HepG2 (cell line): ENCODE data around the gene SLC25A11. TPM values are rescaled to one million over a fixed set of nuclear protein-coding genes. Genes with fewer than 3 reads are reported as not detected.

ENCODE experiments used
- AHR ChIP-seq: IDR thresholded peaks from 2 replicates; pipeline ENCODE4 v1.6.1; 2018; ENCODE audit warnings: missing genetic modification reagents, missing compliant biosample characterization
- CEBPB ChIP-seq: IDR thresholded peaks from 2 replicates; pipeline ENCODE4 v1.6.1; 2011; ENCODE audit warnings: low read depth, low read length, improper control_type of control experiment, borderline replicate concordance
- GTF2F1 ChIP-seq: fragments of 150-350 bp; IDR thresholded peaks from 2 replicates; pipeline ENCODE4 v1.6.1; 2014; ENCODE audit warnings: low read length
- HIVEP1 ChIP-seq: sonication (generic); formaldehyde crosslinking; IDR thresholded peaks from 2 replicates; pipeline ENCODE4 v1.4.0; 2020; ENCODE audit warnings: mild to moderate bottlenecking, missing genetic modification reagents
- ONECUT2 ChIP-seq: sonication (generic); formaldehyde crosslinking; IDR thresholded peaks from 2 replicates; pipeline ENCODE4 v1.4.0; 2020; ENCODE audit warnings: missing genetic modification reagents
- PCBP2 ChIP-seq: fragments of 200-400 bp; formaldehyde crosslinking; optimal IDR thresholded peaks from 2 replicates; pipeline ENCODE3; 2018; ENCODE audit warnings: low read length, low read depth; ENCODE audit not compliant: poor library complexity, severe bottlenecking
- UBTF ChIP-seq: sonication (generic); formaldehyde crosslinking; IDR thresholded peaks from 2 replicates; pipeline ENCODE4 v1.4.0; 2020; ENCODE audit warnings: mild to moderate bottlenecking, missing genetic modification reagents
- ZNF264 ChIP-seq: sonication (generic); formaldehyde crosslinking; IDR thresholded peaks from 2 replicates; pipeline ENCODE4 v1.4.0; 2020; ENCODE audit warnings: missing genetic modification reagents
- ZNF580 ChIP-seq: IDR thresholded peaks from 2 replicates; pipeline ENCODE4 v1.6.1; 2016; ENCODE audit warnings: low read depth, borderline replicate concordance
- polyA plus RNA-seq, 8 experiments: library from polyadenylated mRNA; depleted of rRNA in 3 of 8; stranded (reverse) in 7 of 8; unstranded in 1 of 8; fragments of >200 nt; fragmentation: Illumina TruSeq in 4 of 8; extraction: Trizol in 4 of 8; gene quantifications; 2 replicates each; pipeline versions ENCODE4 v1.2.1 to v1.2.3, GENCODE V29; 2011 to 2016; ENCODE audit warnings: low read depth in 4 of 8, missing spikeins in 1 of 8, mixed read lengths in 1 of 8; ENCODE audit not compliant: insufficient read depth in 1 of 8
- total RNA-seq, 5 experiments: library from RNA; depleted of rRNA; stranded (reverse); fragments of >200 nt; fragmentation: Illumina TruSeq; extraction: Trizol; gene quantifications; 2 replicates each; pipeline ENCODE4 v1.2.3, GENCODE V29; 2016; ENCODE audit warnings: low read depth in 1 of 5
- TF ChIP-seq, protein P1 (sequence below): sonication (generic); formaldehyde crosslinking; IDR thresholded peaks from 2 replicates; pipeline ENCODE4 v1.5.0; 2020; ENCODE audit warnings: mild to moderate bottlenecking, missing genetic modification reagents, borderline replicate concordance
- TF ChIP-seq, protein P2 (sequence below): sonication (generic); formaldehyde crosslinking; IDR thresholded peaks from 2 replicates; pipeline ENCODE4 v1.4.0; 2020; ENCODE audit warnings: missing genetic modification reagents, borderline replicate concordance
- TF ChIP-seq, protein P3 (sequence below): sonication (generic); formaldehyde crosslinking; IDR thresholded peaks from 2 replicates; pipeline ENCODE4 v1.4.0; 2020; ENCODE audit warnings: low read depth, mild to moderate bottlenecking, missing genetic modification reagents

Gene SLC25A11
- total and polyA plus RNA-seq, 2 of the 13 experiments (the other 11 are each of a cell fraction or from before 2014, with no cell fraction given): 35.4 to 47.2 TPM

GRCh38 chr17:4967539-4968485, 28.0 kb upstream of the SLC25A11 start, which contains the start of gene SPAG7 (continued):
- TF ChIP-seq ZNF580 (CRISPR knock-in tag) (peak; percentile 83; the same call in 1 of the 2 replicates), CEBPB (no peak), HIVEP1 (CRISPR knock-in tag) (peak; percentile 43; the same call in 1 of the 2 replicates), PCBP2 (no peak), UBTF (CRISPR knock-in tag) (peak; percentile 80), AHR (CRISPR knock-in tag) (no peak), ZNF264 (no peak; the same call in none of the 2 replicates), GTF2F1 (no peak), ONECUT2 (no peak)
- TF ChIP-seq, protein P1, sequence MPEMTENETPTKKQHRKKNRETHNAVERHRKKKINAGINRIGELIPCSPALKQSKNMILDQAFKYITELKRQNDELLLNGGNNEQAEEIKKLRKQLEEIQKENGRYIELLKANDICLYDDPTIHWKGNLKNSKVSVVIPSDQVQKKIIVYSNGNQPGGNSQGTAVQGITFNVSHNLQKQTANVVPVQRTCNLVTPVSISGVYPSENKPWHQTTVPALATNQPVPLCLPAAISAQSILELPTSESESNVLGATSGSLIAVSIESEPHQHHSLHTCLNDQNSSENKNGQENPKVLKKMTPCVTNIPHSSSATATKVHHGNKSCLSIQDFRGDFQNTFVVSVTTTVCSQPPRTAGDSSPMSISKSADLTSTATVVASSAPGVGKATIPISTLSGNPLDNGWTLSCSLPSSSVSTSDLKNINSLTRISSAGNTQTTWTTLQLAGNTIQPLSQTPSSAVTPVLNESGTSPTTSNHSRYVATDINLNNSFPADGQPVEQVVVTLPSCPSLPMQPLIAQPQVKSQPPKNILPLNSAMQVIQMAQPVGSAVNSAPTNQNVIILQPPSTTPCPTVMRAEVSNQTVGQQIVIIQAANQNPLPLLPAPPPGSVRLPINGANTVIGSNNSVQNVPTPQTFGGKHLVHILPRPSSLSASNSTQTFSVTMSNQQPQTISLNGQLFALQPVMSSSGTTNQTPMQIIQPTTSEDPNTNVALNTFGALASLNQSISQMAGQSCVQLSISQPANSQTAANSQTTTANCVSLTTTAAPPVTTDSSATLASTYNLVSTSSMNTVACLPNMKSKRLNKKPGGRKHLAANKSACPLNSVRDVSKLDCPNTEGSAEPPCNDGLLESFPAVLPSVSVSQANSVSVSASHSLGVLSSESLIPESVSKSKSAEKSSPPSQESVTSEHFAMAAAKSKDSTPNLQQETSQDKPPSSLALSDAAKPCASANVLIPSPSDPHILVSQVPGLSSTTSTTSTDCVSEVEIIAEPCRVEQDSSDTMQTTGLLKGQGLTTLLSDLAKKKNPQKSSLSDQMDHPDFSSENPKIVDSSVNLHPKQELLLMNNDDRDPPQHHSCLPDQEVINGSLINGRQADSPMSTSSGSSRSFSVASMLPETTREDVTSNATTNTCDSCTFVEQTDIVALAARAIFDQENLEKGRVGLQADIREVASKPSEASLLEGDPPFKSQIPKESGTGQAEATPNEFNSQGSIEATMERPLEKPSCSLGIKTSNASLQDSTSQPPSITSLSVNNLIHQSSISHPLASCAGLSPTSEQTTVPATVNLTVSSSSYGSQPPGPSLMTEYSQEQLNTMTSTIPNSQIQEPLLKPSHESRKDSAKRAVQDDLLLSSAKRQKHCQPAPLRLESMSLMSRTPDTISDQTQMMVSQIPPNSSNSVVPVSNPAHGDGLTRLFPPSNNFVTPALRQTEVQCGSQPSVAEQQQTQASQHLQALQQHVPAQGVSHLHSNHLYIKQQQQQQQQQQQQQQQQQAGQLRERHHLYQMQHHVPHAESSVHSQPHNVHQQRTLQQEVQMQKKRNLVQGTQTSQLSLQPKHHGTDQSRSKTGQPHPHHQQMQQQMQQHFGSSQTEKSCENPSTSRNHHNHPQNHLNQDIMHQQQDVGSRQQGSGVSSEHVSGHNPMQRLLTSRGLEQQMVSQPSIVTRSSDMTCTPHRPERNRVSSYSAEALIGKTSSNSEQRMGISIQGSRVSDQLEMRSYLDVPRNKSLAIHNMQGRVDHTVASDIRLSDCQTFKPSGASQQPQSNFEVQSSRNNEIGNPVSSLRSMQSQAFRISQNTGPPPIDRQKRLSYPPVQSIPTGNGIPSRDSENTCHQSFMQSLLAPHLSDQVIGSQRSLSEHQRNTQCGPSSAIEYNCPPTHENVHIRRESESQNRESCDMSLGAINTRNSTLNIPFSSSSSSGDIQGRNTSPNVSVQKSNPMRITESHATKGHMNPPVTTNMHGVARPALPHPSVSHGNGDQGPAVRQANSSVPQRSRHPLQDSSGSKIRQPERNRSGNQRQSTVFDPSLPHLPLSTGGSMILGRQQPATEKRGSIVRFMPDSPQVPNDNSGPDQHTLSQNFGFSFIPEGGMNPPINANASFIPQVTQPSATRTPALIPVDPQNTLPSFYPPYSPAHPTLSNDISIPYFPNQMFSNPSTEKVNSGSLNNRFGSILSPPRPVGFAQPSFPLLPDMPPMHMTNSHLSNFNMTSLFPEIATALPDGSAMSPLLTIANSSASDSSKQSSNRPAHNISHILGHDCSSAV (CRISPR knock-in tag): no peak
- TF ChIP-seq, protein P2, sequence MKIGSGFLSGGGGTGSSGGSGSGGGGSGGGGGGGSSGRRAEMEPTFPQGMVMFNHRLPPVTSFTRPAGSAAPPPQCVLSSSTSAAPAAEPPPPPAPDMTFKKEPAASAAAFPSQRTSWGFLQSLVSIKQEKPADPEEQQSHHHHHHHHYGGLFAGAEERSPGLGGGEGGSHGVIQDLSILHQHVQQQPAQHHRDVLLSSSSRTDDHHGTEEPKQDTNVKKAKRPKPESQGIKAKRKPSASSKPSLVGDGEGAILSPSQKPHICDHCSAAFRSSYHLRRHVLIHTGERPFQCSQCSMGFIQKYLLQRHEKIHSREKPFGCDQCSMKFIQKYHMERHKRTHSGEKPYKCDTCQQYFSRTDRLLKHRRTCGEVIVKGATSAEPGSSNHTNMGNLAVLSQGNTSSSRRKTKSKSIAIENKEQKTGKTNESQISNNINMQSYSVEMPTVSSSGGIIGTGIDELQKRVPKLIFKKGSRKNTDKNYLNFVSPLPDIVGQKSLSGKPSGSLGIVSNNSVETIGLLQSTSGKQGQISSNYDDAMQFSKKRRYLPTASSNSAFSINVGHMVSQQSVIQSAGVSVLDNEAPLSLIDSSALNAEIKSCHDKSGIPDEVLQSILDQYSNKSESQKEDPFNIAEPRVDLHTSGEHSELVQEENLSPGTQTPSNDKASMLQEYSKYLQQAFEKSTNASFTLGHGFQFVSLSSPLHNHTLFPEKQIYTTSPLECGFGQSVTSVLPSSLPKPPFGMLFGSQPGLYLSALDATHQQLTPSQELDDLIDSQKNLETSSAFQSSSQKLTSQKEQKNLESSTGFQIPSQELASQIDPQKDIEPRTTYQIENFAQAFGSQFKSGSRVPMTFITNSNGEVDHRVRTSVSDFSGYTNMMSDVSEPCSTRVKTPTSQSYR (CRISPR knock-in tag): peak; percentile 58; the same call in 1 of the 2 replicates
- TF ChIP-seq, protein P3, sequence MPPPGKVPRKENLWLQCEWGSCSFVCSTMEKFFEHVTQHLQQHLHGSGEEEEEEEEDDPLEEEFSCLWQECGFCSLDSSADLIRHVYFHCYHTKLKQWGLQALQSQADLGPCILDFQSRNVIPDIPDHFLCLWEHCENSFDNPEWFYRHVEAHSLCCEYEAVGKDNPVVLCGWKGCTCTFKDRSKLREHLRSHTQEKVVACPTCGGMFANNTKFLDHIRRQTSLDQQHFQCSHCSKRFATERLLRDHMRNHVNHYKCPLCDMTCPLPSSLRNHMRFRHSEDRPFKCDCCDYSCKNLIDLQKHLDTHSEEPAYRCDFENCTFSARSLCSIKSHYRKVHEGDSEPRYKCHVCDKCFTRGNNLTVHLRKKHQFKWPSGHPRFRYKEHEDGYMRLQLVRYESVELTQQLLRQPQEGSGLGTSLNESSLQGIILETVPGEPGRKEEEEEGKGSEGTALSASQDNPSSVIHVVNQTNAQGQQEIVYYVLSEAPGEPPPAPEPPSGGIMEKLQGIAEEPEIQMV (CRISPR knock-in tag): no peak
